Tibial nerve (tissue), 4 donors: ENCODE measurements around the gene MTMR2.

Experiments used
- CTCF ChIP-seq, 5 experiments: fragments of 200-600 bp in 3 of 5; fragments of 450-650 bp in 2 of 5; sonication (generic) in 3 of 5; IDR thresholded peaks; one replicate each; pipeline ENCODE4 v1.5.1; 2016 to 2019; ENCODE audit warnings: antibody characterized with exemption in 5 of 5, mild to moderate bottlenecking in 3 of 5, moderate library complexity in 2 of 5
- EP300 ChIP-seq, 2 donors: sonication (generic); formaldehyde crosslinking; IDR thresholded peaks; one replicate each; pipeline ENCODE4 v1.6.1; 2017; ENCODE audit warnings: antibody characterized with exemption in 2 of 2, mild to moderate bottlenecking in 1 of 2
- POLR2A ChIP-seq, 2 donors: fragments of 450-650 bp; IDR thresholded peaks; one replicate each; pipeline ENCODE4 v1.6.1; 2017; ENCODE audit warnings: antibody characterized with exemption in 2 of 2, mild to moderate bottlenecking in 2 of 2, moderate library complexity in 2 of 2

- TF ChIP-seq CTCF (IDR thresholded peaks at IDR 0.05) (no peak), EP300 (IDR thresholded peaks at IDR 0.05) (no peak), POLR2A (IDR thresholded peaks at IDR 0.05) (no peak)
Observed at GRCh38 chr11:95827696-95828095, 96.2 kb downstream of the MTMR2 start.
